Activated CD8-positive, alpha-beta memory T cell treated with anti-CD3 and anti-CD28 coated beads, Interleukin-2, amount 10 ng/mL, durations not matched to agents 7 days and 5 days (primary cell): ENCODE results near the gene VPS26B. TPM values are rescaled to one million over a fixed set of nuclear protein-coding genes. Genes with fewer than 3 reads are reported as not detected.

Experiments
- ATAC-seq: fragments of 150-1000 bp; cut with Tn5 transposase; one replicate; pipeline ENCODE4 v1.10.0; 2021; ENCODE audit warnings: moderate library complexity
- CTCF ChIA-PET: fragments of 350-600 bp; sonication (Branson Sonifier 250); formaldehyde crosslinking; loops from one replicate; lab custom pipeline; 2021; ENCODE audit warnings: antibody characterized with exemption; lab: Charles Lee
- DNase-seq: peaks from one replicate; pipeline ENCODE4 v3.0.0-alpha.2; 2020
- H3K27ac Mint-ChIP-seq: one replicate; pipeline ENCODE4 v1.8.0; 2021; ENCODE audit warnings: mild to moderate bottlenecking, mixed read lengths
- H3K27me3 Mint-ChIP-seq: one replicate; pipeline ENCODE4 v1.8.0; 2021; ENCODE audit warnings: mixed read lengths
- H3K36me3 Mint-ChIP-seq: one replicate; pipeline ENCODE4 v1.8.0; 2021; ENCODE audit warnings: mild to moderate bottlenecking, mixed read lengths
- H3K4me1 Mint-ChIP-seq: one replicate; pipeline ENCODE4 v1.8.0; 2021; ENCODE audit warnings: mixed read lengths
- H3K4me3 Mint-ChIP-seq: one replicate; pipeline ENCODE4 v1.8.0; 2021; ENCODE audit warnings: mild to moderate bottlenecking, moderate library complexity, mixed read lengths
- H3K9me3 Mint-ChIP-seq: one replicate; pipeline ENCODE4 v1.8.0; 2022; ENCODE audit warnings: low read depth, mixed read lengths
- total RNA-seq, 2 experiments: library from RNA; stranded (reverse); gene quantifications; one replicate each; pipeline ENCODE4 v1.2.3, GENCODE V29; 2021

The VPS26B gene
- total RNA-seq, 2 experiments from 2014 or later = 52.6 to 69.8 TPM

- ATAC-seq (no peak), DNase-seq (no peak)
- no peaks in the 10 kb centered on the region for H3K27me3 Mint-ChIP-seq
- H3K4me3 Mint-ChIP-seq = no peak overlapping the region
- peaks cover 6% of the 10 kb centered on the region for H3K4me1 Mint-ChIP-seq
- CTCF ChIA-PET = no interaction called here
- peaks cover 6% of the 10 kb centered on the region for H3K36me3 Mint-ChIP-seq
- H3K9me3 Mint-ChIP-seq = no peaks in the 10 kb centered on the region
- H3K27ac Mint-ChIP-seq = no peak overlapping the region
Observed at GRCh38 chr11:134293119-134294113, 68.9 kb downstream of the VPS26B start.

DNA sequence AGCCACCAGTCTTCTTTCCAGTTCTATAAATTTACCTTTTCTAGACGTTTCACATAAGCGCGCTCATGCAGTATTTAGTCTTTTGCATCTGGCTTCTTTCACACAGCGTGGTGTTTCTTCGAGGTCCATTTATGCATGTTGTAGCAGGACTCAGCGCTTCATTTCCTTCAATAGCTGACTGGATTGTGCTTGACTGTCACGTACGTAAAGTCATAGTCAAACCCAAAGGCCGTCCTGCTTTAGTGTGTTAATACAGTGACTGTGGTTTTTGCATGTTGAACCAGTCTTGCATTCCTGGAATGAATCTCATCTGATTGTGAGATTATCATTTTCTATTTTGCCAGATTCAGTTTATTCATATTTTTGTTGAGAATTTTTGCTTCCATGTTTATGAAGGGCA lies 70.2 kb downstream of the VPS26B start:
- Mint-ChIP-seq H3K4me3 (no peak overlapping the region), H3K27me3 (no peaks in the 10 kb centered on the region), H3K9me3 (no peaks in the 10 kb centered on the region), H3K4me1 (peaks cover 6% of the 10 kb centered on the region), H3K36me3 (peaks cover 6% of the 10 kb centered on the region), H3K27ac (no peak overlapping the region)
- CTCF ChIA-PET = no interaction called here
- DNase-seq (no peak), ATAC-seq (no peak)

Other genes with a start within 250 kb of the VPS26B start
- 1 to 10 TPM; 3.2 to 4.4 TPM for gene JAM3, start 155.6 kb upstream of the VPS26B start, total RNA-seq
- gene NCAPD3, start 704 bp upstream of the VPS26B start, total RNA-seq = 100 to 1,000 TPM; 123 to 143 TPM
- 10 to 100 TPM; 69.3 to 71.1 TPM for gene THYN1, start 28.7 kb downstream of the VPS26B start, total RNA-seq
- 10 to 100 TPM; 29.4 to 31.6 TPM for gene ACAD8, start 28.9 kb downstream of the VPS26B start, total RNA-seq
- 1 to 10 TPM; 4.1 to 6.1 TPM for gene GLB1L3, start 51.7 kb downstream of the VPS26B start, total RNA-seq
- gene GLB1L2, start 107.3 kb downstream of the VPS26B start, total RNA-seq = 1 to 10 TPM; 1.3 to 2.0 TPM
- gene B3GAT1, start 187.6 kb downstream of the VPS26B start, total RNA-seq = under 1 TPM; 0.33 to 0.61 TPM